HCEC 1CT (cell line): ENCODE results near the gene CMSS1.
A peak's percentile ranks its signal among the peaks of the same experiment; 100 is the strongest.

Experiments
- DNase-seq: peaks from one replicate; pipeline ENCODE4 v3.0.0-alpha.2; 2017

The CMSS1 gene

DNA sequence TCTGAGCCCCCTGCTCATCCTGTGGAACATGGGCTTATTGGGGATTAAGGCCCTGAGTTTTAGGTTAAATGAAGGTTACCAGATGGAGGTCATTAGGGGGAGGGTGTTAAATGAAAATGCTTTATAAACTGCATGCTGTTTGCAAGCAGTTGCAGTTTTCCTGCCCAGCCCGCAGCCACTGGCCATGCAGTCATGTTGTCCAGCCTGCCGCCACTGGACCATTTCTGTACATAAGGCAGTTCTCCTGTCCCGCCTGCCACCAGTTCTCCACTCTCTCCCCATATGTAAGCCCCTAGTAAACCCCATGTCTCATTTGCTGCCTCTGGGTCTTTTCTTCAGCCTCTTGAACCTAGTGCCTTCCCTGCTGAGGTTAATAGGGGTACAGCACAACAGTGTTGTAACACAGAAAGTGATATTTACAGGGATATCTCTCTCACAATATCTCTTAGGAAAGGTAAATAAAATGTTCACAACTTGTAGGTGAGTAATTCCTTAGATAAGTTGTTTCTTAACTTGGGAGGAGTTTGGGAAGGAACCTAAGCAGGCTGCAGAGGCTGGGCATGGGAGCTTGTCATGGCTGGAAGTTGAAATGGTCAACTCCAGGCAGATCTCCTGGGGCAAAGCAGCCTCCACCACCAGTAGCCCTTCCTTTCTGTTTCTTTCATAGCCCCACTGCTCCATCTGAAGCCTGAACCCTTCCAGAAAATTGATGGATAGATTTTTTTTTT is 148.2 kb downstream of the CMSS1 start:
- no peak for DNase-seq

DNA sequence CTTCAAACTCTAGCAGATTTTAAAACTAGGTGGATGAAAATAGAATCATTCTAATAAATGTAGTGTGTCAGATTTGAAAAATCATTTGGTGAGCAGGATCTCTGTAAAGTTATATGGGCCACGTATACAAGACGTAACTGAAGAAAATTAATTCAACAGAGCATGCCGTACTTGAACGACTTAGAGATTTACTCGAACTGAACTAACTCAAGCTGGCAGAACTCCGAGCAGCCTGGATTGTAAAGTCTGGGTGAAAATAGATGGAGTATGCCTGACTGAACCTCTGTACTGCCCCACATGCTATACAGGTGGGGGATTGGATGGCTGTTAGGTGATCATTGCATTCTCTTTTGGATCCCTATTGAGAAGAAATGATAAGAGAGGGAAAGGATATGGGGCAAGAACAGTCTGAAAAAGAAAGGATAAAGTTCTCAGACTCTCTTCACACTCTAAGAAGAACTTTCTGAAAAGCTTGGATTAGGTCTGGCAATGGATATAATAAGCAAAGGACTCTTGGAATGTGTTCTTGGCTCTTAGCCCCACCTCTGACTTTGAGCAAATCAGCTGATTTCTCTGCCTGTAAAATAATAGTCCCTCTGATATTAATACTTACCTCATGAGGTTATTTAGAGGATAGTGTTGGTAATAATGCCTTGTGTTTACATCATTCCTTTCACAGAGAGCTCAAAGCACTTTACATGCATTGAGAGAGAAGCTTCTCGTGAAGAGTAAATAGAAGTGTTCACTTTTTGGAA is 149.2 kb downstream of the CMSS1 start:
- DNase-seq: no peak

GRCh38 chr3:99967796-99968195 is 150.1 kb downstream of the CMSS1 start:
- DNase-seq: peak; percentile 62

DNA sequence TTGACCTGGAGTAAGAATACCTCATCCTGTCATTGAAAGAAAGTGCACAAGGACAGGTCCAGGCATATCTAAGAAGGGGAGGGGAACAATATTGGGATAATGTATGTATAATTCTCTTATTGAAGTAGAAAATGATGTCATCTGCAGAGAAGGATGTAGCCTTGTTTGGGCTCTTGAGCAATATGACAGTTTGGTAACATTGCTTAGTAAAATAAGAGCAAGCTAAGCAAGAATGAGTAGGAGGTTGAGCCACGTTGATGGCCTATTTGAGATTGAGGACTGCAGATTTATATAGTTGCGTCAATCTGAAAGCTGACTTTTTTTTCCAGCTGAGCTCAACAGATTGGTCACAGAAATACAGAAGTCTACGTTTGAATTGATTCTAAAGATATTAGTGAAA is 151.5 kb downstream of the CMSS1 start:
- no peak for DNase-seq

DNA sequence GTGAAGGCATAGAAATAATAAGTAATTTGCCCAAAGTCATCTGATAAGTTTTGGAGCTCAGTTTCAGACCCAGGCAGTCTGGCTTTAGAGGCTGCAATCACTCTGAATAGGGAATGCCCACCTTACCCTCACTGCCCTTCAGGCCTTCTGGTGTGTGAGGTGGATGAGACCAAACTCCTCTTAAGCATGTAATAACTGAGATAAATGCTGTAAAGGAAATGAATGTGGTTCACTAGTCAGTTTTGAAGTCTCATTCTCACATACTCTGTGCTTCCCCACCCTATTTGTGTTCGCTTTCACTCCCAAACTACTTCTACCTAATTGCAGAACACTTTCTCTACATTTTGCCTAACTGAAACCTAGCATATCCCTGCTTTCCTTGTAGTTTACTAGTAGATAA is 152.5 kb downstream of the CMSS1 start:
- no peak for DNase-seq

- DNase-seq: peak; percentile 16
These were observed 154.1 kb downstream of the CMSS1 start for GRCh38 chr3:99971761-99972160.

GRCh38 chr3:99972380-99973104 is 154.9 kb downstream of the CMSS1 start:
- DNase-seq: no peak

- DNase-seq: no peak
These were observed 157.3 kb downstream of the CMSS1 start for GRCh38 chr3:99974989-99975388.

GRCh38 chr3:99976584-99976983 is 158.9 kb downstream of the CMSS1 start:
- DNase-seq: no peak

- DNase-seq: no peak
These were observed 160.6 kb downstream of the CMSS1 start for GRCh38 chr3:99978221-99978620.

GRCh38 chr3:99980606-99981005 is 162.9 kb downstream of the CMSS1 start:
- no peak for DNase-seq

GRCh38 chr3:99981138-99981537 is 163.5 kb downstream of the CMSS1 start:
- no peak for DNase-seq

GRCh38 chr3:99982650-99983049 is 165.0 kb downstream of the CMSS1 start:
- no peak for DNase-seq

DNA sequence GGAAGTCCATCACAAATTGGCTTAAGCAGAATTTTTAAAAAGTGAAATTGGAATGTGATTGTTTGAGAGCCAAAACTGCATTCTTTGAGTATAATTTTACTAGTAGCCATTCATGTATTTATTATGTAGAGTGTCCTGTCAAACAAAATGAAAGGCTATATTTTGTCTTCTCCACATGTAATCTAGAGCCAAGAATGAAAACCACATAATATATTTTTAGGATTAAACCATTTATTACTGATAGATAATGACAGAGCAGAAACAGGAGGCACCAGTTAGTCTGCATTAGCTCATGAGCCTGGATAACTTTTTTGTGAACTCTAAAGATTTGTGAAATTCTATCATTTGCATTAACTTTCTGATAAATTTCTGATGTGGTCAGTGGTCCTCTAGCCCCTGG is 166.5 kb downstream of the CMSS1 start:
- DNase-seq: no peak

DNA sequence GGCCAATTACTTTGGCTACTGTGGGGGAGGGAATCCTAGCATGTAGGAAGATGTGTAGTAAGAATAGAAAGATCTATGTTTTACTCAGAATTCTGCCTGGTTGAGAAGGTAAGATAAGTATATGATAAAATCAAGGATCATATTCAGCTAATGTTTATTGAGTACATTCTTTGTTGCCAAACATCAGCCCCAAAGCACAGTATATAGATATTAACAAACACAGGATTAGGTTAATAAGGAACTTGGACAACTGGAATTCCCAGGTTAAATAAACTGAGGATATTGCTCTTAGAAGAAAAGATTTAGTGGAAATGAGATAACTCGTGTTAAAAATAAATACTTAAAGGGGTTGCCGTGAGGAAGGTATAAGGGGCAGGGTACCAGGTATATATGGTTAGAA is 167.0 kb downstream of the CMSS1 start:
- DNase-seq: no peak

GRCh38 chr3:99990179-99990578 is 172.5 kb downstream of the CMSS1 start:
- DNase-seq: no peak

DNA sequence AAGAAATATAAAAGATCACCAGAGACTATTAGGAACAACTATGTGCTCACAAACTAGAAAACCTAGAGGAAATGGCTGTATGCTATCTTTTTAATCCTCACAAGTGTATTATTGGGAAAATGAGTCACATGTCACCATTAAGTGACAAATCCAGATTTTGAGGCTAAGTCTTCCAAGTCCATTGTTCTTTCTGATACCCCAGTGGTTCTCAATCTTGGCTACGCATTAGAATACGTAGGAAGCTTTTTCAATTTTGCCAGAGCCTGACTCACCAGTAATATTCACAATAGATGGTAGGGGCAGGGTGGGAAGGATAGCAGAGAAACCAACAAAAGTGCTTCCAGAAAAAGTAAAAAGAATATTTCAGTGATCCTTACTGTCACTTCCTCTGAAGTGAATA is 179.6 kb downstream of the CMSS1 start:
- no peak for DNase-seq

DNA sequence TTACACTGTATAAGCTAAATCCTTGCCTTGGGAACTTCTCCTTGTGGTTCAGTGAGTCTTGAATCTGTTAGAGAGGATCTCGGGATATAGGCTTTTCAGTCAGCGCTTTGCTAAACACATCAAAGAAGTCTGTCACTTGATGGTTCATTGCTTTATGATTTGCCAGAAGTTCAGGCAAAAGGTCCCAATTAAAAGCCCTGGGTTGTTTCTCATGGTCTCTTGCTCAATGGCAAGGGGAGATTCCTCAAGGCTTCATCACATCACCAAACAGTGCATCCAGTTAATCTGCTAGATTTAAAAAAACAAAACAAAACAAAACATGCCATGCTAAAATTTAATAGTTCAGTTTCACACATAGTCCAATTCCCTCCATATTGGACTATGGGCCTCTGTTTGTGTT is 181.9 kb downstream of the CMSS1 start:
- DNase-seq: peak; percentile 36

GRCh38 chr3:100001083-100001482 is 183.4 kb downstream of the CMSS1 start:
- DNase-seq: no peak

- DNase-seq: no peak
These were observed 184.0 kb downstream of the CMSS1 start for GRCh38 chr3:100001526-100002270.

GRCh38 chr3:100002599-100003350 is 185.1 kb downstream of the CMSS1 start:
- DNase-seq: peak; percentile 81
